NOMO-1 treated with dmso at 0.1 percent for 144 hours (cell line): ENCODE measurements around the gene SVOPL.

Experiments
- DNase-seq: peaks from one replicate; lab custom pipeline; 2025; ENCODE audit not compliant: unreplicated experiment; lab: John Stamatoyannopoulos, UW

The SVOPL gene

GRCh38 chr7:138662076-138662990, 38.8 kb downstream of the SVOPL start:
- DNase-seq = no peak

GRCh38 chr7:138661069-138661635, 40.0 kb downstream of the SVOPL start:
- DNase-seq = no peak

- no peak for DNase-seq
Measured at GRCh38 chr7:138658889-138659288, 42.3 kb downstream of the SVOPL start.

GRCh38 chr7:138657854-138658386, 43.2 kb downstream of the SVOPL start:
- no peak for DNase-seq

- no peak for DNase-seq
Measured at GRCh38 chr7:138656952-138657351, 44.2 kb downstream of the SVOPL start.

GRCh38 chr7:138654616-138655015, 46.5 kb downstream of the SVOPL start:
- no peak for DNase-seq

GRCh38 chr7:138649506-138649905, 51.7 kb downstream of the SVOPL start:
- DNase-seq = no peak

- no peak for DNase-seq
Measured at GRCh38 chr7:138645284-138645683, 55.9 kb downstream of the SVOPL start.

- no peak for DNase-seq
Measured at GRCh38 chr7:138632826-138633602, 68.1 kb downstream of the SVOPL start.

- no peak for DNase-seq
Measured at GRCh38 chr7:138632384-138632783, 68.8 kb downstream of the SVOPL start.

- DNase-seq = no peak
Measured at GRCh38 chr7:138630059-138630610, 71.0 kb downstream of the SVOPL start.

GRCh38 chr7:138627361-138627760, 73.8 kb downstream of the SVOPL start:
- DNase-seq = no peak

GRCh38 chr7:138626846-138627245, 74.3 kb downstream of the SVOPL start:
- no peak for DNase-seq

GRCh38 chr7:138625849-138626230, 75.3 kb downstream of the SVOPL start:
- peak; percentile 9 for DNase-seq

GRCh38 chr7:138625084-138625848, 75.9 kb downstream of the SVOPL start:
- DNase-seq = no peak

- DNase-seq = no peak
Measured at GRCh38 chr7:138622841-138623240, 78.3 kb downstream of the SVOPL start.

- DNase-seq = no peak
Measured at GRCh38 chr7:138618933-138619332, 82.2 kb downstream of the SVOPL start.

GRCh38 chr7:138618506-138618905, 82.7 kb downstream of the SVOPL start:
- DNase-seq = no peak

GRCh38 chr7:138616085-138616484, 85.1 kb downstream of the SVOPL start:
- no peak for DNase-seq

- DNase-seq = no peak
Measured at GRCh38 chr7:138613630-138614029, 87.5 kb downstream of the SVOPL start.
